ENCODE measurements around the gene CD22.

GRCh38 chr19:35293808-35294207 is 35.2 kb upstream of the CD22 start:
- TF ChIP-seq EZH2phosphoT487 (IDR thresholded peaks at IDR 0.05; ENCODE audit: borderline replicate concordance, low read length) (no peak), CTCF (IDR thresholded peaks at IDR 0.05; ENCODE audit: low read depth, low read length, poor library complexity, severe bottlenecking) (no peak)

Data from DOHH2 (cell line).